ENCODE results near the gene SMIM41. TPM values are rescaled to one million over a fixed set of nuclear protein-coding genes. Genes with fewer than 3 reads are reported as not detected.

SMIM41 gene
- total RNA-seq, 2 experiments from 2014 or later = not detected

DNA sequence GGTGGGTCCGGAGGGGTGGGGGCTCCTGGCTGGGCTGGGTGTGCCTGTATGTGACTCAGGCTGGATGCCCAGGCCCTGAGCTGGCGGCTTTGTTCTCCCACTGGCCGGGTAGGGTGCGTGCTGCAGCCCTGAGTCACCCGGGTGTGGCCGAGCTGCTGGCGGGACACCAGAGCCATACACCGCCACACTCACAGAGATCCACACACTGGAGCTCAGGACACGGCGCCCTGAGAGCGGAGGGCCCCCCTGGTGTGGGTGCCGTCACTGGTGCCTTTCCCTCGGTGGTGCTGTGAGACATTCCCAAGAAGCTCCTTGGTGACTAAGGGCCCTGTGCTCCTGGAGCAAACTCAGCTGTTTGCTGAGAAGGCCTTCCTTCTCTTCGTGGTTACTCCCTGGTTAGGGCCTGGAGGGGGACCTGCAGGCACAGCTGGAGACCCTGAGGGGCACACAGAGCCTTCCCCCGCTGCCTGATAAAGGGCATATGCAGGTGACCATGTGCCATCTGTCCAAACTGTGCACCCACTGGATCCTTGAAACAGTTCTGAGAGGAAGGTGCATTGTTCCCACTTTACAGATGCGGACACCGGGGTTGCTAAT, 68.0 kb downstream of the SMIM41 start:
- CTCF ChIA-PET = interaction anchor here (0.7 to 1.2 kb wide), 3 partner anchors 179 to 833 kb away, joined by 3 read pairs; no protein-coding TSS in a partner anchor
- H3K4me3 Mint-ChIP-seq = no peak overlapping the region
- peaks cover 6% of the 10 kb centered on the region for H3K4me1 Mint-ChIP-seq
- DNase-seq (no peak), ATAC-seq (no peak)
- no peaks in the 10 kb centered on the region for H3K9me3 Mint-ChIP-seq (ENCODE audit: low read depth)
- no peaks in the 10 kb centered on the region for H3K36me3 Mint-ChIP-seq
- no peak overlapping the region for H3K27ac Mint-ChIP-seq
- H3K27me3 Mint-ChIP-seq = peaks cover 4% of the 10 kb centered on the region

DNA sequence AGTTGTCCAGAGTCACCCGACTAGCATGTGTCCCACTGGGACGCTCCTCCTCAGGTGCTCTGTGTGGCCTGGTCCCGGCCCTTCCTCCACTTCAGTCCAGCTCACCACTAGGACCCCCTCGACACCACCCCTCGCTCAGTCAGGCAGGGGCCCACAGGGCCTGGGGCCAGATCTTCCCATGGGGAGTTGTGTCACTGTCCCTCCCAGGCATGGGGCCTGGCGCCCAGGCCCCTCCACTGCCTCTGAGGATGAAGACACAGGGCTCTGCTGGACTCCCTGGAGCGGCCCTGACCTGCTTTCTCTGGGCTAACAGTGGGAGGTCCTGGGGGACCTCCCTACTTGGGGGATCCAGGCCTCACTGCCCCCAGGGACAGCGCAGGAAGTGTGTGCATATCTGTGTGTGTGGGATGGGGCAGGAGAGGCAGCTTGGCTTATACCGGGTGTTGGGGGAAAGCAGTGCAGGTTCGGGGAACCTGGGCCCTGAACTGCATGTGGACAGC, 68.5 kb downstream of the SMIM41 start:
- H3K9me3 Mint-ChIP-seq (ENCODE audit: low read depth) = no peaks in the 10 kb centered on the region
- peaks cover 8% of the 10 kb centered on the region for H3K4me1 Mint-ChIP-seq
- CTCF ChIA-PET = interaction anchor here (0.7 to 1.3 kb wide), 3 partner anchors 10 to 731 kb away, joined by 3 read pairs; no protein-coding TSS in a partner anchor
- no peak overlapping the region for H3K27ac Mint-ChIP-seq
- no peak overlapping the region for H3K4me3 Mint-ChIP-seq
- no peak for ATAC-seq
- H3K36me3 Mint-ChIP-seq = no peaks in the 10 kb centered on the region
- peaks cover 7% of the 10 kb centered on the region for H3K27me3 Mint-ChIP-seq
- DNase-seq = no peak

DNA sequence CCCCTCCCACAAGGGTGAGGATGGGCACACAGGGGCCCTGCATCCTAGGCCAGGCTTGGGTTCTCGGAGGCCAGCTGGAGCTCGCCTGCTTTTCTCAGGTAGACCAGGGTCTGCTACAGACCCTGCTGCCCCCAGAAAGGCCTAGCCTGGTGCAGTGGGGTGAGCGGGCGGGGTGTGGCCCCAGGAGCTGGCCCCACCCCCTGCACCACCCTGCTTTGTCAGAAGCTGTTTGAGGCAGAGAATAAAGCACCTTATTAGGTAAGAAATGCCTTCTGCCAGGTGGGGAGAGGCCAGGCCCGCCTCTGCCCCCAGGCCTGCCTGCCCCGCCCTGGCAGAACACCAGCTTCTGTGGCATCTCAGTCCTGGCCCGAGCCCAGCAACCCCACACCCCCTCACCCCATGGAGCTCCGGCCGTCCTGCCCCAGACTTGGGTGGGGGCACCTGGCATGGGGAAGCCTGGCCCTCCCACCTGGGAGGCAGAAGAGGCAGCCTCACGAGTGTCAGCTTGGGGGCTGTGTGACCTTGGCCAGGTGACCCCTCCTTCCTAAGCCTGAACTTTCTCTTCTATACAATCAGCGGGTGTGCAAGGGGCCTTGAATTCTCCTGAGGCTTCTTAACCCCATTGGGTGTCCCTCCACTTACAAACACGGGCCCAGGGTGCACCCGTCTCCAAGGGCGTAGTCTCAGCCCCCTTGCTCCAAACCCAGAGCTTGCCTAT, 69.1 kb downstream of the SMIM41 start:
- ATAC-seq (no peak), DNase-seq (no peak)
- H3K36me3 Mint-ChIP-seq = no peaks in the 10 kb centered on the region
- H3K4me3 Mint-ChIP-seq = no peak overlapping the region
- H3K27ac Mint-ChIP-seq = no peak overlapping the region
- H3K9me3 Mint-ChIP-seq (ENCODE audit: low read depth) = no peaks in the 10 kb centered on the region
- CTCF ChIA-PET = interaction anchor here (0.9 to 1.3 kb wide), 2 partner anchors 9 to 130 kb away, joined by 3 read pairs; no protein-coding TSS in a partner anchor
- peaks cover 7% of the 10 kb centered on the region for H3K27me3 Mint-ChIP-seq
- H3K4me1 Mint-ChIP-seq = peaks cover 8% of the 10 kb centered on the region

DNA sequence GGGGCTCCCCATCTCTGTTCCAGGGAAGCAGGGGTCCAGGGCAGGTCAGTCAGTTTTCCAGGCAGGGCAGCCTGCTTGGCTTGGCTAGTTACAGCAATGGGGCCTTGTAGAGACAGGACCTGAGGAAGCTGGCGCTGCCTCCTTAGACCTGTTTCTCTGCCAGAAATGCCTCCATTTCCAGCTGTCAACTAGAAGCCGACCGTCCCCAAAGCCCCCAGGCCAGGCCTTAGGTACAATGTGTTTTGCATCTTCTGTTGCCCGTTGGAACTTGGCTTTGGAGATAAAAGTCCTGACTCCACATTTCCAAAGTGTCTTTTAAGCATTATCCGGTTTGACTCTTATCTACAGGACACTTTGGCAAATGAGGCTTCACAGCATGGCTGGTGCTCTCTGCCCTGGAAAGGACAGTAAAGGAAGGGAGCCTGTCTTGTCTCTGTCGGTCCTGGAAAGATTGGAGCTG, 69.7 kb downstream of the SMIM41 start:
- H3K4me1 Mint-ChIP-seq = peaks cover 8% of the 10 kb centered on the region
- CTCF ChIA-PET = interaction anchor here (0.9 to 1.3 kb wide), 2 partner anchors 8 to 130 kb away, joined by 3 read pairs; no protein-coding TSS in a partner anchor

DNA sequence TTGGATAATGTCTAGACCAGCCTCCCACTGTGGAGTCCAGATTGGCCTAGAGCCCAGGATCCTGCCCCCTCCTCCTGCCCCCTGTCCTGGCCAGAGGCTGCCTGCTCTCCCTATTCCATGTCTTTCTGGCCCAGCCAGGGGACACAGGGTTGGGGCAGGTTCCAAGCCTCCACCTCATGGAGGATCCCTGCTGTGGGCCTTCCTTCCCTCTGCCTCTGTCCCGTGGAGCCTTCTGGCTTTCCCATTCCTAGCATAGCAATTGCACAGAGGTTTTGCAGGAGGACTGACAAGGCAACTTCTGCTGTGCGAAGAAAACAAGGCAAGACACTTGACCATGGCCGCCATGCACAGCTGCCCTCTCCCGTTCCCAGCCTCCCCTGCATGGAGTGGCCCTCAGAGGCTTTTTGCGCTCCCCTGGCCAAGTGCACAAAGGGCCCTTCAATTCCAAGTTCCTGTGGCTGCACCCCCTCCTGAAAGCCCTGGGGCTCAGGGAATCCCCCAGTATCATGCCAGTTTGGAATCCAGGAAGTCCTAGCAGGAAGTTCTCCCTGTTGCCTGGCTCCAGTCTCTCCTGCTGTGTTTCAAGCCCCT, 70.2 kb downstream of the SMIM41 start:
- Mint-ChIP-seq H3K27ac (no peak overlapping the region), H3K4me3 (no peak overlapping the region), H3K27me3 (peaks cover 7% of the 10 kb centered on the region), H3K9me3 (ENCODE audit: low read depth) (no peaks in the 10 kb centered on the region), H3K36me3 (no peaks in the 10 kb centered on the region), H3K4me1 (peaks cover 8% of the 10 kb centered on the region)
- DNase-seq (no peak), ATAC-seq (no peak)
- CTCF ChIA-PET = interaction anchor here (0.9 kb wide), 1 partner anchor 129 kb away, joined by 3 read pairs; no protein-coding TSS in a partner anchor

More for the DNA sequence above, 69.7 kb downstream of the SMIM41 start:
- DNase-seq (no peak), ATAC-seq (no peak)
- Mint-ChIP-seq H3K27ac (no peak overlapping the region), H3K27me3 (peaks cover 7% of the 10 kb centered on the region), H3K4me3 (no peak overlapping the region), H3K36me3 (no peaks in the 10 kb centered on the region), H3K9me3 (ENCODE audit: low read depth) (no peaks in the 10 kb centered on the region)

DNA sequence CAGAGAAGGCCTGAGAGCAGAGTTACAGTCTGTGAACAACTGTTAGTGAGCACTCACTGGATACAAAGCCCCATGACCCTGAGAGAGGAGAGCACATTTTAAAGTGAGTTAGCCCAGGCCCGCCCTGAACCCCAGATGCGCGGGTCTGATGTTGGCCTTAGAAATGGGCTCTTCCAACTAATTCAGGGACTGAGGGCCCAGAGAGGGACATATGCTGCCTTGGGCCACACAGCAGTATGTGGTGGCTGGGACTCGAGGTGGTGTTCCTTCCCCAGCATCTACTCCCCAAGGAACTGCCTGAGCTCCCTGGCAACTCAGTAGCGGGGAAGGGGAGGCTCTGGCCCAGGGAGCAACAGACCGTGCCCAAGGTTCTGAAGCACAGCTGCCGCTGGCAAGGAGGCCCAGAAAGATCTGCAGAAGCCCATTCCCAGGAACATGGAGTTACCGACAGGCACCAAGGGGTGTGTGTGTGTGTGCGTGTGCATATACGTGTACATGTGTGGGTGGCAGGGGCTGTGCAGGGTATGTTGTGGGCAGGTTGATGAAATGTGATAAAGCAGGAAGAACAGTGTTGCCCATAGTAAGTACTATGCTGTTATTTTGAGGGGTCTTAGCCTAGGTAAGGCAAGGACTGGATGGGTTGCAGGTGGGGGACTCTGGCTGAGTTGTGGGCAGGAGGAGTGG, 71.8 kb downstream of the SMIM41 start:
- H3K4me3 Mint-ChIP-seq = no peak overlapping the region
- no peaks in the 10 kb centered on the region for H3K9me3 Mint-ChIP-seq (ENCODE audit: low read depth)
- no peaks in the 10 kb centered on the region for H3K36me3 Mint-ChIP-seq
- ATAC-seq (no peak), DNase-seq (no peak)
- CTCF ChIA-PET = interaction anchor here (1.4 to 1.5 kb wide), 2 partner anchors 15 to 729 kb away, joined by 4 read pairs; no protein-coding TSS in a partner anchor
- H3K27ac Mint-ChIP-seq = peak overlapping the region; percentile 42
- H3K4me1 Mint-ChIP-seq = peaks cover 20% of the 10 kb centered on the region
- peaks cover 7% of the 10 kb centered on the region for H3K27me3 Mint-ChIP-seq

DNA sequence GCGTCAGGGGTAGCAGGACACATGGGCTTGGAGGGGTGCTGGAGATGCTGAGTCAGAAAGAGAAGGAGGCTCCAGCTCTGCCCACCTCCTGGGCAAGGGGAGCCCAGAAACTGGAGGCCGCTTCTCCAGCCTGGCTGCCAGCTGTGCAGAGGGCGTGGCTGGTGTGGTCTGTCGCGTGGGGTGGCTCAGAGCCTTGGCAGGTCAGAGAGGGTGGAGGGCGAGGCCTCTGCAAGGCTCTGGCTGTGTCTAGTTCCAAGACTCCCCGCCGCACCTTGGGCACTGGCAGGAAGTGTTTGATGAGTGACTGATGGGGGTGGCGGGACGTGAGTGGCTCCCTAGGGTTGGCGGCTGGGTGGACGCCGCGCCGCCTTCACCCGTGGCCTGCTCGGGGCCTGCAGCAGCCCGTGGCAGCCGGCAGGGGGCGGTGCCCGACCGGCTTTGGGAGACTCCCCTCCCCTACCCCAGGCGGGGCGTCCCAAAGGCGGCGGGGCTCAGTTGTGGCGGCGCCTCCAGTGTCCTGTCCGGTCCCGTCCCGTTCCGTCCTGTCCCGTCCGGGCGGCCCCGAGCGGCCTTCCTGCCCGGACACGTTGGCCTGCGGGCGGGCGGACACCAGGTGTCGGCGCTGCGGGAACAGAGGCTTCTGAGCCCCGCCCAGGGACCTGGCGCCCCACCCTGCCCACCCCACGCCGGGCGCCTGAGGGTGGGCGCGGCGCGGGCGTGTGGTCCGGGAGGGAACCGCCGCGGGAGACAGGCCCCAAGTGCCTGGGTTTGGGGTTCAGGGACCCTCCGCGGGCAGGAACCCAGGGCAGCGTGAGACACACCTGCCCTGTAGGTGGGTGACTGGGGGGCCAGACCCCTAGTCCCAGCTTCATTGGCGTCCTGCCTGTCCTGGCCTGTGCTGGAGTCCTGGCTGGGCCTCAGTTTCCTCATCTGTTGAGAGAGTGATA, 72.6 kb downstream of the SMIM41 start:
- H3K27ac Mint-ChIP-seq = peak overlapping the region; percentile 42
- no peaks in the 10 kb centered on the region for H3K9me3 Mint-ChIP-seq (ENCODE audit: low read depth)
- peaks cover 7% of the 10 kb centered on the region for H3K27me3 Mint-ChIP-seq
- DNase-seq = peak; percentile 76
- ATAC-seq = peak; percentile 84
- peaks cover 20% of the 10 kb centered on the region for H3K4me1 Mint-ChIP-seq
- CTCF ChIA-PET = interaction anchor here (1.4 to 1.5 kb wide), 2 partner anchors 14 to 728 kb away, joined by 4 read pairs; no protein-coding TSS in a partner anchor
- H3K4me3 Mint-ChIP-seq = no peak overlapping the region
- H3K36me3 Mint-ChIP-seq = no peaks in the 10 kb centered on the region

DNA sequence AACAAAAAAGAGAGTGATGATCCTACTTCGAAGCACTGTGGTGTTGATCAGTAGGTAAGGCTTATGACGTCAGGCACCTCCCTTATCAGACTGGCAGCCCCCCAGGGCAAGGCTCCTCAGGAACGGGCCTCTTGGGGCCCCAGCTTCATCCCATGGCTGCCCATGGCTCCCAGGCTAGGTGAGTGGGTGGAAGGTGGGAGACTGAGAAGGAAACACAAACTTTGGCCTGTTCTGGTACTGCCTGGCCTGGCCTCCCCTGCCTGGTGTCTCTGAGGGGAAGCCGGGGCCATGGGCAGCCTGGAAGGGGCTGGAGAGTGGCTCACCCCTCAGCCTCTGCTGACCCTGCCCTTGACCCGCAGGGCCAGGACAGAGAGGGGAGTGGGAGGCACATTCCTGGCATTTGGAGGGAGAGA, 73.4 kb downstream of the SMIM41 start:
- CTCF ChIA-PET = no interaction called here
- no peaks in the 10 kb centered on the region for H3K36me3 Mint-ChIP-seq
- no peak overlapping the region for H3K4me3 Mint-ChIP-seq

DNA sequence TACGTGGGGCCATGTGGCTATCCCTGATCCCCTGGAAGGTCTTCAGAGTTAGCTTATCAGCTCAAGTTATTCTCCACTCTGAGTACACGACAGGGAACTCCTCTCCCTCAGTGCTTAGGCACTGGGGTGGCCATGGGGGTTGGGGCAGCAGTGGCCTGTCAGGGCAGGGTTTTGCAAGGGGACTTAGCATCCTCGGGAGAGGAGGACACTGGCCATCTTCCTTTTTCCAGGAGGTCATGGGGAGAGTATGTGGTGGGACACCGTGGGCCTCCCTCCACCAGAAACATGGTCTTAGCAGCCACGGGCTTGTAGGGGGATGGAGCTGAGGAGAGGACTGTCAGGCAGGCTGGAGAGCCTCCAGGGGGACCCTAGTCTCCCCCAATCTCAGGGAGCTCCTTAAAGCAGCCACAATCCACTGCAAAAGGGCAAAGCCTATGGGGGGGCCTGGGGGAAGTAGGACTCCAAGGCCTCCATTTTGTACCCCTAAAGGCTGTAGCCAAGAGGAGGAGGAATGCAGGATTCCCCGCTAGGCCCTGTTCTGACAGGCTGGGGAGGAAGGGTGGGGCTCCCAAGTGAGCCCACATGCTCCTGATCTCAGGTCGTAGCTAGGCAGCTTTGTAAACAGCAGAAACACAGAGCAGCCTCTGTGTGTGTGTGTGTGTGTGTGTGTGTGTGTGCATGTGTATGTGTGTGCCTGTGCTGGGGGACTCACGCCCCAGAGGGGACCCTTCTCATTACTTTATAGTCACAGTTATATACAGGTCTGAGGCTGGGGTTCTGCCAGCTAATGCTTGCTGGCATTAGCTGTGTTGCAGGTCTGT, 75.8 kb downstream of the SMIM41 start:
- Mint-ChIP-seq H3K27ac (peak overlapping the region; percentile 55), H3K27me3 (peaks cover 7% of the 10 kb centered on the region), H3K36me3 (no peaks in the 10 kb centered on the region), H3K4me3 (no peak overlapping the region), H3K4me1 (peaks cover 20% of the 10 kb centered on the region), H3K9me3 (ENCODE audit: low read depth) (no peaks in the 10 kb centered on the region)
- DNase-seq (peak; percentile 66), ATAC-seq (peak; percentile 54)
- CTCF ChIA-PET = interaction anchor here (0.9 to 2.3 kb wide), 16 partner anchors 9 to 729 kb away, joined by 3 to 21 read pairs (median 4); no protein-coding TSS in a partner anchor

More for the DNA sequence above, 73.4 kb downstream of the SMIM41 start:
- Mint-ChIP-seq H3K4me1 (peaks cover 20% of the 10 kb centered on the region), H3K9me3 (ENCODE audit: low read depth) (no peaks in the 10 kb centered on the region), H3K27me3 (peaks cover 7% of the 10 kb centered on the region), H3K27ac (no peak overlapping the region)
- ATAC-seq (no peak), DNase-seq (no peak)

DNA sequence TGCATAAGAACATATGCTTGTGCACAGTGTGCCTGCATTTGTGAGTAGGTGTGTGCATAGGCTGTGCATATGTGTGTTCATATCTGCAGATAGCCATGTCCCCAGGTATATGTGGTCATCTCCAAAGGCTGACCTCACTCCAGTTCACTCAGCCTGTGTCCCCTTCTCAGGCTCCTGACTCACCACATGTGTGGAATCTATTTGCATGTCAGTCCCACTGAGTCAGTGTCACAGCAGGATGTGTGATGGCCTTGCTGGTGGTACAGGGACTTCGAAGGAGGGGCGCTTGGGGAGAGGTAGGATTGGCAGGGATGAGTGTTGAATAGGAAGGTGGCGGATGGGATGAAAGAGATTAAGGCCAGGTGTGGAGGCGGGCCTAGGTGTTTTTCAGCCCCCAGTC, 76.8 kb downstream of the SMIM41 start:
- Mint-ChIP-seq H3K9me3 (ENCODE audit: low read depth) (no peaks in the 10 kb centered on the region), H3K27me3 (peaks cover 7% of the 10 kb centered on the region), H3K27ac (no peak overlapping the region), H3K4me1 (peaks cover 25% of the 10 kb centered on the region), H3K36me3 (no peaks in the 10 kb centered on the region), H3K4me3 (no peak overlapping the region)
- DNase-seq = no peak
- CTCF ChIA-PET = interaction anchor here (0.6 to 3.6 kb wide), 23 partner anchors 10 to 724 kb away, joined by 3 to 27 read pairs (median 4); no protein-coding TSS in a partner anchor
- ATAC-seq = no peak

DNA sequence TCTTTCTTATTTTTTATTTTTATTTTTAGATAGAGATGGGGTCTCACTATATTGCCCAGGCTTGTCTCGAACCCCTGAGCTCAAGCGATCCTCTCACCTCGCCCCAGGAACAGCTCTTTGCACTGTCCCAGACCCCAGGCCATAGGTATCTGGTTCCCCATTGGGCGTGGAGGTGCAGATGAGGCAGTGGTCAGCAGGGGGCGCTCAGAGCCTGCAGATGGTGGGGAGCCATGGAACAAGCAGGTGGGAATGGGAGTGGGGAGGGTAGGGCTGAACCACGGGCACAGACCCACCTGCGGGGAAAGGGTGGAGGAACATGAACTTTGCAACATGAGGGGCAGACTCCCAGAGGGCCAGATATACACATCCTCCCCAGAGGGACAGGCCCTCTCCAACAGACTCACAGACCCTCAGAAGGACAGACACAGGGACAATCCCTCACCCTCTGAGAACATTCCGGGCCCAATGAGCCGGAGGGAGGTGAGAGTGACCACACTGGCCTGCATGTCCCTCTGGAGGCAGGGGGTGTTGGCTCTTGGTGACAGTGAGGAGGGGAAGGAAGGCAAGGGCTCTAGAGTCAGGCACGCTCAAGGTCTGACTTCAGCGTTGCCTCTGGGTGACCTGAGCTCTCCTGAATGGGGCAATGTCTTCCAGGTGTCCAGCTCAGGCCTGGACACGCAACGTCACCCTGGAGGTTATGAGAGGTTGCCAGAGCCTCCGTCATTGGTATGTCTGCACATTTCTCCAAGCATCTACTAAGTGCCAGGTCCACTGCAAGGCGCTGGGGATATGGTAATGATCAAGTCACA, 77.5 kb downstream of the SMIM41 start:
- Mint-ChIP-seq H3K9me3 (ENCODE audit: low read depth) (no peaks in the 10 kb centered on the region), H3K27ac (no peak overlapping the region), H3K4me1 (peaks cover 26% of the 10 kb centered on the region), H3K36me3 (no peaks in the 10 kb centered on the region), H3K27me3 (peaks cover 3% of the 10 kb centered on the region), H3K4me3 (no peak overlapping the region)
- DNase-seq = peak; percentile 79
- ATAC-seq = peak; percentile 58
- CTCF ChIA-PET = interaction anchor here (0.6 to 3.6 kb wide), 32 partner anchors 8 to 728 kb away, joined by 3 to 27 read pairs (median 4); no protein-coding TSS in a partner anchor

All from activated CD8-positive, alpha-beta memory T cell treated with anti-CD3 and anti-CD28 coated beads, Interleukin-2, amount 10 ng/mL, durations not matched to agents 7 days and 5 days (primary cell).